Psoas muscle (tissue), 8 donors: ENCODE measurements around the gene KATNBL1. TPM values are rescaled to one million over a fixed set of nuclear protein-coding genes. Genes with fewer than 3 reads are reported as not detected.

ENCODE experiments used
- ATAC-seq, 4 donors: fragments of 200-7000 bp; cut with Tn5 transposase; one replicate each; pipeline ENCODE4 v1.9.1; 2020; ENCODE audit warnings: moderate library complexity in 3 of 4, mild to moderate bottlenecking in 2 of 4
- DNase-seq, 2 donors: peaks; one replicate each; pipeline ENCODE4 v3.0.0-alpha.2; 2020
- H3K27ac ChIP-seq: fragments of 200-600 bp; one replicate; pipeline ENCODE4 v1.8.0; 2022
- H3K27me3 ChIP-seq, 3 donors: fragments of 200-600 bp in 1 of 3; one replicate each; pipeline versions ENCODE4 v1.6.1 to v1.8.0; 2013 to 2022; ENCODE audit warnings: low read length in 2 of 3, mild to moderate bottlenecking in 2 of 3, moderate library complexity in 1 of 3; ENCODE audit not compliant: insufficient read depth in 3 of 3
- H3K36me3 ChIP-seq, 2 donors: fragments of 200-600 bp in 1 of 2; one replicate each; pipeline versions ENCODE4 v1.6.1 to v1.8.0; 2013 to 2022; ENCODE audit warnings: low read depth in 1 of 2, mild to moderate bottlenecking in 1 of 2, moderate library complexity in 1 of 2; ENCODE audit not compliant: insufficient read depth in 1 of 2
- H3K4me1 ChIP-seq: fragments of 200-600 bp; one replicate; pipeline ENCODE4 v1.8.0; 2022
- H3K4me3 ChIP-seq: fragments of 200-600 bp; one replicate; pipeline ENCODE4 v1.8.0; 2022; ENCODE audit warnings: mild to moderate bottlenecking
- H3K9me3 ChIP-seq: fragments of 200-600 bp; one replicate; pipeline ENCODE4 v1.8.0; 2022
- CTCF ChIP-seq: fragments of 200-600 bp; IDR thresholded peaks from one replicate; pipeline ENCODE4 v1.8.0; 2022; ENCODE audit warnings: antibody characterized with exemption
- WGBS, 3 donors: extraction: QIAGEN DNeasy Blood & Tissue Kit; methylation state at CpG; one replicate each; pipeline versions ENCODE4 v1.1.6 to v1.1.7; 2013; 5-methylcytosine and 5-hydroxymethylcytosine counted together
- intact Hi-C, 2 donors: fragments of 100-400 bp; cut with DNase I; formaldehyde crosslinking; loops; one replicate each; pipeline versions ENCODE4 v1.11.0 to v1.14.2; 2022
- polyA plus RNA-seq, 3 donors: library from polyadenylated mRNA; stranded (reverse); fragments of 200-250 nt; gene quantifications; one replicate each; pipeline ENCODE4 v1.2.3, GENCODE V29; 2013
- total RNA-seq, 4 donors: library from RNA; stranded (reverse); fragmentation: NEBNext Ultra II Directional in 2 of 4; extraction: Animal tissue kit (Norgen Biotek cat#: 25700) in 2 of 4; gene quantifications; one replicate each; pipeline versions ENCODE4 v1.2.1 to v1.2.4, GENCODE V29; 2021 to 2023
- donor health status: healthy with polysubstance abuse.
- donor health status: DM: no; HTN: no; CAD: no; lungs with moderate emphysema.
- donor health status: Bipolar disorder and iron deficiency.
- donor health status: healthy.
- donor health status: DM: yes; HTN: yes; CAD: no.
- donor health status: DM: no; HTN: no; CAD: no.
- donor health status: DM: no; HTN: no; CAD: no.
- donor health status: DM: yes; HTN: yes; CAD: no.

KATNBL1 gene
- total and polyA plus RNA-seq, 7 donors: 10.4 to 22.3 (median 17.3) TPM

- no peaks in the 10 kb centered on the region for H3K27me3 ChIP-seq
- intact Hi-C loops: no loop called here
- no peak overlapping the region for H3K4me3 ChIP-seq
- H3K36me3 ChIP-seq: peaks cover 0 to 91% of the 10 kb centered on the region in 2 donors
- TF ChIP-seq CTCF: no peak
- H3K9me3 ChIP-seq: no peaks in the 10 kb centered on the region
- WGBS, 3 donors: 93 to 99% (median 97%) methylated on average over 1 of the region's 1 CpG
- ATAC-seq: no peak
- no peaks in the 10 kb centered on the region for H3K4me1 ChIP-seq
- DNase-seq: no peak
- no peak overlapping the region for H3K27ac ChIP-seq
These were observed 38.3 kb upstream of the KATNBL1 start for GRCh38 chr15:34248190-34248589.

GRCh38 chr15:34246276-34246976 is 36.5 kb upstream of the KATNBL1 start:
- no peak overlapping the region for H3K27ac ChIP-seq
- no peaks in the 10 kb centered on the region for H3K9me3 ChIP-seq
- DNase-seq (no peak), ATAC-seq (no peak)
- peaks cover 0 to 86% of the 10 kb centered on the region in 2 donors for H3K36me3 ChIP-seq
- H3K4me1 ChIP-seq: no peaks in the 10 kb centered on the region
- H3K27me3 ChIP-seq: no peaks in the 10 kb centered on the region
- no peak overlapping the region for H3K4me3 ChIP-seq
- intact Hi-C loops: no loop called here
- TF ChIP-seq CTCF: no peak
- 82 to 85% (median 83%) methylated on average over 9 of the region's 9 CpGs for WGBS, 3 donors

- Histone ChIP-seq H3K4me3 (no peak overlapping the region), H3K9me3 (no peaks in the 10 kb centered on the region), H3K4me1 (no peaks in the 10 kb centered on the region), H3K36me3 (peaks cover under 1 to 84% of the 10 kb centered on the region in 2 donors), H3K27me3 (no peaks in the 10 kb centered on the region), H3K27ac (no peak overlapping the region)
- intact Hi-C loops: no loop called here
- ATAC-seq (no peak), DNase-seq (no peak)
- no peak for TF ChIP-seq CTCF
- 59 to 64% (median 63%) methylated on average over 3 of the region's 3 CpGs for WGBS, 3 donors
These were observed 33.3 kb upstream of the KATNBL1 start for GRCh38 chr15:34243226-34243625.

GRCh38 chr15:34242331-34242710 is 32.4 kb upstream of the KATNBL1 start:
- Histone ChIP-seq H3K27me3 (no peaks in the 10 kb centered on the region), H3K9me3 (no peaks in the 10 kb centered on the region), H3K27ac (no peak overlapping the region), H3K4me3 (no peak overlapping the region), H3K4me1 (no peaks in the 10 kb centered on the region), H3K36me3 (peaks cover 2 to 85% of the 10 kb centered on the region in 2 donors)
- no peak for TF ChIP-seq CTCF
- ATAC-seq (no peak), DNase-seq (no peak)
- 84 to 89% (median 86%) methylated on average over 4 of the region's 4 CpGs for WGBS, 3 donors
- intact Hi-C loops: loop anchor here in 1 of 2 donors (1.0 kb wide), 1 partner anchor 125 kb away; the partner anchor contains the start of gene LPCAT4
